Astrocyte of the cerebellum (primary cell): Measurements from ENCODE around the gene NHSL1.
A peak's percentile ranks its signal among the peaks of the same experiment; 100 is the strongest.

ENCODE experiments used
- DNase-seq: peaks from one replicate; pipeline ENCODE4 v3.0.0-alpha.2; 2011; ENCODE audit warnings: low read depth
- H3K4me3 ChIP-seq: 2 replicates; pipeline ENCODE4 v1.5.1; 2011; ENCODE audit warnings: mild to moderate bottlenecking, low read depth, low read length, moderate library complexity
- CTCF ChIP-seq: IDR thresholded peaks from 2 replicates; pipeline ENCODE4 v1.5.1; 2012; ENCODE audit warnings: low read length, low read depth, moderate library complexity, mild to moderate bottlenecking; ENCODE audit errors: missing control alignments
- in situ Hi-C: cut with HindIII; loops from 2 replicates; pipeline ENCODE4 v1.10.0; 2017; ENCODE audit warnings: low sequenced_read_pairs

The NHSL1 gene

GRCh38 chr6:138524526-138524925 lies 25.2 kb upstream of the NHSL1 start:
- in situ Hi-C loops: no loop called here
- DNase-seq: no peak
- TF ChIP-seq CTCF: no peak
- no peak overlapping the region for H3K4me3 ChIP-seq

- no peak for DNase-seq
- no peak overlapping the region for H3K4me3 ChIP-seq
- in situ Hi-C loops: no loop called here
- no peak for TF ChIP-seq CTCF
Observed at GRCh38 chr6:138523347-138524210, 24.3 kb upstream of the NHSL1 start.

- in situ Hi-C loops: no loop called here
- TF ChIP-seq CTCF: no peak
- no peak for DNase-seq
- no peak overlapping the region for H3K4me3 ChIP-seq
Observed at GRCh38 chr6:138522611-138523010, 23.3 kb upstream of the NHSL1 start.

GRCh38 chr6:138521790-138522189 lies 22.5 kb upstream of the NHSL1 start:
- in situ Hi-C loops: no loop called here
- no peak overlapping the region for H3K4me3 ChIP-seq
- DNase-seq: no peak
- TF ChIP-seq CTCF: no peak

- in situ Hi-C loops: no loop called here
- TF ChIP-seq CTCF: peak; percentile 17
- H3K4me3 ChIP-seq: no peak overlapping the region
- DNase-seq: no peak
Observed at GRCh38 chr6:138520463-138520862, 21.2 kb upstream of the NHSL1 start.

GRCh38 chr6:138518054-138518453 lies 18.8 kb upstream of the NHSL1 start:
- no peak for TF ChIP-seq CTCF

More at GRCh38 chr6:138518054-138518453, 18.8 kb upstream of the NHSL1 start:
- no peak overlapping the region for H3K4me3 ChIP-seq
- no peak for DNase-seq
- in situ Hi-C loops: no loop called here
